Mucosa of descending colon (tissue), 3 donors: ENCODE results near the gene NTNG1. TPM values are rescaled to one million over a fixed set of nuclear protein-coding genes. Genes with fewer than 3 reads are reported as not detected.

Source experiments
- ATAC-seq: fragments of 200-7000 bp; cut with Tn5 transposase; one replicate; pipeline ENCODE4 v1.9.1; 2020; ENCODE audit warnings: mild to moderate bottlenecking, moderate library complexity
- DNase-seq, 3 donors: peaks; one replicate each; pipeline ENCODE4 v3.0.0-alpha.2; 2020
- H3K36me3 ChIP-seq: fragments of 200-600 bp; one replicate; pipeline ENCODE4 v1.8.0; 2021; ENCODE audit warnings: low read depth, mild to moderate bottlenecking
- H3K4me1 ChIP-seq: fragments of 200-600 bp; one replicate; pipeline ENCODE4 v1.8.0; 2021; ENCODE audit warnings: low read depth, mild to moderate bottlenecking
- H3K4me3 ChIP-seq: fragments of 200-600 bp; one replicate; pipeline ENCODE4 v1.8.0; 2021; ENCODE audit warnings: mild to moderate bottlenecking
- H3K9me3 ChIP-seq: fragments of 200-600 bp; one replicate; pipeline ENCODE4 v1.8.0; 2021; ENCODE audit warnings: mild to moderate bottlenecking
- intact Hi-C, 2 donors: fragments of 100-400 bp; cut with DNase I in 1 of 2; cut with micrococcal nuclease in 1 of 2; formaldehyde crosslinking; loops; one replicate each; pipeline versions ENCODE4 v1.11.0 to v1.11.1; 2022; cut with DNase I, micrococcal nuclease
- total RNA-seq, 3 donors: library from RNA; stranded (reverse); fragmentation: NEBNext Ultra II Directional in 2 of 3; extraction: Animal tissue kit (Norgen Biotek cat#: 25700) in 2 of 3; gene quantifications; one replicate each; pipeline versions ENCODE4 v1.2.1 to v1.2.4, GENCODE V29; 2021 to 2023
- TF ChIP-seq, protein P1 (sequence below): fragments of 200-600 bp; IDR thresholded peaks from one replicate; pipeline ENCODE4 v1.8.0; 2022; ENCODE audit warnings: antibody characterized with exemption, mild to moderate bottlenecking
- donor health status: DM: no; HTN: no; CAD: no; lungs with moderate emphysema.
- donor health status: DM: no; HTN: no; CAD: no.
- donor health status: DM: no; HTN: yes; CAD: no.

Gene NTNG1
- total RNA-seq, 3 donors from 2014 or later, result 0.23 to 2.5 (median 1.3) TPM

DNA sequence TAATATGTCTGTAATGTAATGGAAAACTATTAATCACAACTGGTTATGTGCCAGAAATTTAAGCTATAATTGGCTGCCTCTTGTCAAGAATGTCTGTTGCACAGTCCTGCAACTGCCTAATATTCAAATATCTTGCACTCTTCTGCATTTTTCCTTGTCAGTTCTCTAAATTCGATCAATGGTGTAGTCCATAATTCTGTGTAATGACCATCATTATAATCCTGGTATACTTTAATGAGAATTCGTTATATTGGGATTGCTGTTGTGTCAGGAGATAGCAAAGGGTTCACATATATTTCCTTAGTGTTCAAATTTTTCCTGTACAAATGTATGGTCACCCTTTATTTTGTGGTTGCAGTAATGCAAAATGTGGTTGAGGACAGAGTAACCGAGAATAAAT is 4.8 kb downstream of the NTNG1 start:
- no peaks in the 10 kb centered on the region for H3K9me3 ChIP-seq

GRCh38 chr1:107147843-107148242 is 7.0 kb downstream of the NTNG1 start:
- no peak for ATAC-seq
- intact Hi-C loops, result no loop called here
- TF ChIP-seq, protein P1, sequence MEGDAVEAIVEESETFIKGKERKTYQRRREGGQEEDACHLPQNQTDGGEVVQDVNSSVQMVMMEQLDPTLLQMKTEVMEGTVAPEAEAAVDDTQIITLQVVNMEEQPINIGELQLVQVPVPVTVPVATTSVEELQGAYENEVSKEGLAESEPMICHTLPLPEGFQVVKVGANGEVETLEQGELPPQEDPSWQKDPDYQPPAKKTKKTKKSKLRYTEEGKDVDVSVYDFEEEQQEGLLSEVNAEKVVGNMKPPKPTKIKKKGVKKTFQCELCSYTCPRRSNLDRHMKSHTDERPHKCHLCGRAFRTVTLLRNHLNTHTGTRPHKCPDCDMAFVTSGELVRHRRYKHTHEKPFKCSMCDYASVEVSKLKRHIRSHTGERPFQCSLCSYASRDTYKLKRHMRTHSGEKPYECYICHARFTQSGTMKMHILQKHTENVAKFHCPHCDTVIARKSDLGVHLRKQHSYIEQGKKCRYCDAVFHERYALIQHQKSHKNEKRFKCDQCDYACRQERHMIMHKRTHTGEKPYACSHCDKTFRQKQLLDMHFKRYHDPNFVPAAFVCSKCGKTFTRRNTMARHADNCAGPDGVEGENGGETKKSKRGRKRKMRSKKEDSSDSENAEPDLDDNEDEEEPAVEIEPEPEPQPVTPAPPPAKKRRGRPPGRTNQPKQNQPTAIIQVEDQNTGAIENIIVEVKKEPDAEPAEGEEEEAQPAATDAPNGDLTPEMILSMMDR, result no peak

More for the DNA sequence above, 4.8 kb downstream of the NTNG1 start:
- ATAC-seq (no peak), DNase-seq (no peak)
- Histone ChIP-seq H3K4me3 (no peak overlapping the region), H3K4me1 (peaks cover 10% of the 10 kb centered on the region), H3K36me3 (no peaks in the 10 kb centered on the region)
- intact Hi-C loops, result no loop called here
- TF ChIP-seq, protein P1, result no peak

GRCh38 chr1:107149946-107150345 is 9.1 kb downstream of the NTNG1 start:
- Histone ChIP-seq H3K4me1 (no peaks in the 10 kb centered on the region), H3K9me3 (no peaks in the 10 kb centered on the region), H3K4me3 (no peak overlapping the region), H3K36me3 (no peaks in the 10 kb centered on the region)
- intact Hi-C loops, result no loop called here
- no peak for DNase-seq
- ATAC-seq, result no peak
- TF ChIP-seq, protein P1, result no peak

More at GRCh38 chr1:107147843-107148242, 7.0 kb downstream of the NTNG1 start:
- Histone ChIP-seq H3K36me3 (no peaks in the 10 kb centered on the region), H3K4me1 (no peaks in the 10 kb centered on the region), H3K9me3 (no peaks in the 10 kb centered on the region), H3K4me3 (no peak overlapping the region)
- no peak for DNase-seq

DNA sequence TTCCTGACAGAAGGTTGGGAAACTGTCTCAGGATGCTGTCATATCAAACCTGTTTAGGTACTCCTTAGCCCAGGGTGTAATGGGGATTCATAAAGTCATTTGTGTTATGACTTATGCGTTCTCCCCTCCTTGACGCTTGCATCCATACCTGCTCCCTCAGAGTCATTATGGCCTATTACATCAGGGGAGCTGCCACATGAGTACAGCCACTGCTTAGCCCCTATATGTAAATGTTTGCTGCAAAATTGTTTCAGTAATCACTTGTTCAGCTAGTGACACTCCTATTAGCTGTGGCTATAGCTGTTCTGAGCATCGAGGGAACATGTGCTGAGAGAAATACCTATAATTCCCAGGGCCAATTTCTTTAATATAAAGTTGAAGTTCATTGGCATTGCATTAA is 10.5 kb downstream of the NTNG1 start:
- ATAC-seq, result no peak

DNA sequence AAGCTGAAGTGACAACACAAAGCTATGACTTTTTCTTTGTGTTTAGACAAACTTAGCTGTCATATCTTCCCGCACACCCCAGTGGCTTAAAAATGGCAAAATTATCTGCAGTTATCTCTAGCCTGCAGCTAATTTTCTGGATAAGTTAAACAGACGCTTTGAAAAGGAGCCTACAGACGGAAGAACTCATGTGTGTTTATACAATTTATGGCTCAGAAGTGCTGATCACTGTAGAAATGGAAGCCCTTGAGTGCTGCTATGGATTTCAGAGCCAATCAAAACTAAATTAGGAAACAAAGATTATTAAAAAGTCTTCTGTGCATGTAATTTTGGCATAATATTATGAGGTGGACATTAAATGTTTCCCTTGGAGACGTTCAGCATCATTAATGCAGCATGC is 11.6 kb downstream of the NTNG1 start:
- no peak overlapping the region for H3K4me3 ChIP-seq
- TF ChIP-seq, protein P1, result no peak
- DNase-seq, result no peak
- H3K36me3 ChIP-seq, result no peaks in the 10 kb centered on the region
- H3K4me1 ChIP-seq, result no peaks in the 10 kb centered on the region
- no peak for ATAC-seq
- intact Hi-C loops, result no loop called here
- no peaks in the 10 kb centered on the region for H3K9me3 ChIP-seq

More for the DNA sequence above, 10.5 kb downstream of the NTNG1 start:
- intact Hi-C loops, result no loop called here
- Histone ChIP-seq H3K4me3 (no peak overlapping the region), H3K36me3 (no peaks in the 10 kb centered on the region), H3K4me1 (no peaks in the 10 kb centered on the region), H3K9me3 (no peaks in the 10 kb centered on the region)
- TF ChIP-seq, protein P1, result no peak
- DNase-seq, result no peak

GRCh38 chr1:107153014-107153413 is 12.2 kb downstream of the NTNG1 start:
- H3K9me3 ChIP-seq, result no peaks in the 10 kb centered on the region
- H3K4me3 ChIP-seq, result no peak overlapping the region
- TF ChIP-seq, protein P1, result no peak
- no peaks in the 10 kb centered on the region for H3K36me3 ChIP-seq
- intact Hi-C loops, result no loop called here
- ATAC-seq, result no peak
- DNase-seq, result no peak
- no peaks in the 10 kb centered on the region for H3K4me1 ChIP-seq
